Liver (tissue), 3 donors: ENCODE data around the gene OSBPL10.

Experiments
- CTCF ChIP-seq: fragments of 150-350 bp; IDR thresholded peaks from 2 replicates; pipeline ENCODE4 v1.5.1; 2017; ENCODE audit warnings: improper control_type of control experiment, low read depth, low read length; ENCODE audit not compliant: missing input control
- FOXA1 ChIP-seq: IDR thresholded peaks from 2 replicates; pipeline ENCODE4 v1.6.1; 2016; ENCODE audit warnings: antibody characterized with exemption
- GABPA ChIP-seq, 2 donors: IDR thresholded peaks in 1 of 2; conservative IDR thresholded peaks in 1 of 2; 2 replicates each; pipeline ENCODE4 v1.6.1; 2016; ENCODE audit warnings: antibody characterized with exemption in 2 of 2, mild to moderate bottlenecking in 1 of 2, moderate library complexity in 1 of 2
- JUND ChIP-seq, 2 donors: IDR thresholded peaks; 2 replicates each; pipeline ENCODE4 v1.6.1; 2016; ENCODE audit warnings: antibody characterized with exemption in 2 of 2
- MAX ChIP-seq: IDR thresholded peaks from 2 replicates; pipeline ENCODE4 v1.6.1; 2016; ENCODE audit warnings: antibody characterized with exemption
- NR2F2 ChIP-seq: IDR thresholded peaks from 2 replicates; pipeline ENCODE4 v1.6.1; 2016; ENCODE audit warnings: antibody characterized with exemption
- RAD21 ChIP-seq, 2 donors: IDR thresholded peaks; 2 replicates each; pipeline ENCODE4 v1.6.1; 2016; ENCODE audit warnings: antibody characterized with exemption in 2 of 2, mild to moderate bottlenecking in 2 of 2
- REST ChIP-seq: IDR thresholded peaks from 2 replicates; pipeline ENCODE4 v1.6.1; 2016; ENCODE audit warnings: antibody characterized with exemption, mild to moderate bottlenecking
- TAF1 ChIP-seq: conservative IDR thresholded peaks from 2 replicates; pipeline ENCODE4 v1.6.1; 2016; ENCODE audit warnings: antibody characterized with exemption, mild to moderate bottlenecking
- YY1 ChIP-seq: IDR thresholded peaks from 2 replicates; pipeline ENCODE4 v1.6.1; 2016; ENCODE audit warnings: antibody characterized with exemption, mild to moderate bottlenecking
- ZBTB33 ChIP-seq: IDR thresholded peaks from 2 replicates; pipeline ENCODE4 v1.6.1; 2016; ENCODE audit warnings: antibody characterized with exemption
- donor health status: healthy.
- donor health status: healthy.

GRCh38 chr3:31671976-31672375 is 309.1 kb downstream of the OSBPL10 start:
- no peak for TF ChIP-seq YY1
- no peak for TF ChIP-seq CTCF
- no peak for TF ChIP-seq TAF1
- TF ChIP-seq REST: no peak
- no peak for TF ChIP-seq MAX
- TF ChIP-seq RAD21 (IDR thresholded peaks at IDR 0.05): no peak
- no peak for TF ChIP-seq JUND (IDR thresholded peaks at IDR 0.05)
- no peak for TF ChIP-seq GABPA (IDR thresholded peaks at IDR 0.05 in 1 of 2, conservative IDR thresholded peaks at IDR 0.05 in 1 of 2)
- no peak for TF ChIP-seq ZBTB33
- TF ChIP-seq NR2F2: peak; percentile 20
- no peak for TF ChIP-seq FOXA1
